Activated CD8-positive, alpha-beta memory T cell treated with anti-CD3 and anti-CD28 coated beads, Interleukin-2, amount 50 U/mL, for 4 hours (primary cell): ENCODE results near the gene MTOR.
"Not testable (repeated sequence)": the region's sequence is repeated elsewhere in the genome, so short reads cannot be mapped to it uniquely, and the experiment has no call there.

ENCODE experiments used
- DNase-seq: peaks from one replicate; pipeline ENCODE4 v3.0.0-alpha.2; 2020

The MTOR gene

GRCh38 chr1:11100149-11100493, 162.2 kb downstream of the MTOR start:
- no peak for DNase-seq

- DNase-seq, result peak; percentile 96
Measured at GRCh38 chr1:11099310-11100148, 162.8 kb downstream of the MTOR start, which contains the start of gene EXOSC10. TSS of gene EXOSC10 (minus strand) at chr1:11099869. CDS start at chr1:11099831, 38 bp downstream.

GRCh38 chr1:11098931-11099309, 163.4 kb downstream of the MTOR start:
- no peak for DNase-seq

- DNase-seq, result not testable (repeated sequence)
Measured at GRCh38 chr1:11083784-11084183, 178.6 kb downstream of the MTOR start.

GRCh38 chr1:11080931-11081330, 181.4 kb downstream of the MTOR start:
- DNase-seq, result no peak

- DNase-seq, result no peak
Measured at GRCh38 chr1:11078631-11079030, 183.7 kb downstream of the MTOR start.

GRCh38 chr1:11073398-11073797, 189.0 kb downstream of the MTOR start:
- DNase-seq, result not testable (repeated sequence)

- DNase-seq, result no peak
Measured at GRCh38 chr1:11072216-11072917, 190.0 kb downstream of the MTOR start.

- DNase-seq, result no peak
Measured at GRCh38 chr1:11071463-11072215, 190.7 kb downstream of the MTOR start.

- DNase-seq, result no peak
Measured at GRCh38 chr1:11070876-11071275, 191.5 kb downstream of the MTOR start.

GRCh38 chr1:11068600-11069473, 193.5 kb downstream of the MTOR start:
- DNase-seq, result no peak

- no peak for DNase-seq
Measured at GRCh38 chr1:11067716-11068599, 194.4 kb downstream of the MTOR start.

- no peak for DNase-seq
Measured at GRCh38 chr1:11065796-11066195, 196.6 kb downstream of the MTOR start.

- DNase-seq, result no peak
Measured at GRCh38 chr1:11064942-11065341, 197.4 kb downstream of the MTOR start.

- not testable (repeated sequence) for DNase-seq
Measured at GRCh38 chr1:11063937-11064537, 198.3 kb downstream of the MTOR start.

- peak; percentile 15 for DNase-seq
Measured at GRCh38 chr1:11062965-11063401, 199.4 kb downstream of the MTOR start.

- DNase-seq, result no peak
Measured at GRCh38 chr1:11061652-11062365, 200.5 kb downstream of the MTOR start.

GRCh38 chr1:11059968-11060830, 202.2 kb downstream of the MTOR start, which contains the start of gene SRM:
TSS of gene SRM (minus strand) at chr1:11060018. CDS start at chr1:11059943, 75 bp downstream.
- DNase-seq, result peak; percentile 92
